Upper lobe of left lung (tissue), 6 donors: ENCODE results near the gene SBF2. TPM values are rescaled to one million over a fixed set of nuclear protein-coding genes. Genes with fewer than 3 reads are reported as not detected.

Experiments
- ATAC-seq, 2 donors: fragments of 200-7000 bp; cut with Tn5 transposase; one replicate each; pipeline ENCODE4 v1.9.1; 2022; ENCODE audit warnings: mild to moderate bottlenecking in 2 of 2, moderate library complexity in 2 of 2; ENCODE audit not compliant: low FRiP score in 2 of 2
- DNase-seq, 2 donors: peaks; one replicate each; pipeline ENCODE4 v3.0.0-alpha.2; 2019 to 2020
- H3K27ac ChIP-seq, 4 donors: fragments of 200-600 bp; sonication (generic); one replicate each; pipeline ENCODE4 v1.5.1; 2016 to 2019
- H3K27me3 ChIP-seq, 4 donors: fragments of 200-600 bp; sonication (generic); one replicate each; pipeline ENCODE4 v1.5.1; 2017 to 2019
- H3K36me3 ChIP-seq, 4 donors: fragments of 200-600 bp; sonication (generic); one replicate each; pipeline ENCODE4 v1.5.1; 2016 to 2019
- H3K4me1 ChIP-seq, 4 donors: fragments of 200-600 bp; sonication (generic); one replicate each; pipeline ENCODE4 v1.5.1; 2018 to 2019
- H3K4me3 ChIP-seq, 4 donors: fragments of 200-600 bp; sonication (generic); one replicate each; pipeline ENCODE4 v1.5.1; 2017 to 2019; ENCODE audit warnings: mild to moderate bottlenecking in 2 of 4, moderate library complexity in 1 of 4
- H3K9me3 ChIP-seq, 4 donors: fragments of 200-600 bp; sonication (generic); one replicate each; pipeline ENCODE4 v1.5.1; 2018 to 2019
- EP300 ChIP-seq, 4 donors: sonication (generic); formaldehyde crosslinking; IDR thresholded peaks; one replicate each; pipeline ENCODE4 v1.5.1; 2017; ENCODE audit warnings: antibody characterized with exemption in 4 of 4, control low read depth in 2 of 4
- POLR2A ChIP-seq, 4 donors: fragments of 450-650 bp; IDR thresholded peaks; one replicate each; pipeline ENCODE4 v1.5.1; 2016 to 2017; ENCODE audit warnings: antibody characterized with exemption in 4 of 4, mild to moderate bottlenecking in 2 of 4
- POLR2AphosphoS5 ChIP-seq, 2 donors: sonication (generic); formaldehyde crosslinking; IDR thresholded peaks; one replicate each; pipeline ENCODE4 v1.5.1; 2017; ENCODE audit warnings: antibody characterized with exemption in 2 of 2
- WGBS, 2 donors: methylation state at CpG; one replicate each; pipeline ENCODE4 v1.1.5; 2017 to 2018; 5-methylcytosine and 5-hydroxymethylcytosine counted together
- total RNA-seq, 6 donors: library from RNA; depleted of rRNA in 4 of 6; stranded (reverse); fragments of >200 nt in 4 of 6; gene quantifications; one replicate each; pipeline versions ENCODE4 v1.1.0 to v1.2.1, GENCODE V29; 2016 to 2021
- TF ChIP-seq, protein P1 (sequence below), 6 experiments: fragments of 450-650 bp in 4 of 6; fragments of 200-600 bp in 2 of 6; sonication (generic) in 2 of 6; IDR thresholded peaks; one replicate each; pipeline ENCODE4 v1.5.1; 2016 to 2019; ENCODE audit warnings: antibody characterized with exemption in 6 of 6
- donor health status: DM: no; HTN: no; CAD: no; lungs with moderate emphysema.
- donor health status: DM: no; HTN: yes; CAD: no; lungs with severe emphysema.

SBF2 gene
- total RNA-seq, 6 donors from 2014 or later, result 22.2 to 54.5 (median 41.2) TPM

DNA sequence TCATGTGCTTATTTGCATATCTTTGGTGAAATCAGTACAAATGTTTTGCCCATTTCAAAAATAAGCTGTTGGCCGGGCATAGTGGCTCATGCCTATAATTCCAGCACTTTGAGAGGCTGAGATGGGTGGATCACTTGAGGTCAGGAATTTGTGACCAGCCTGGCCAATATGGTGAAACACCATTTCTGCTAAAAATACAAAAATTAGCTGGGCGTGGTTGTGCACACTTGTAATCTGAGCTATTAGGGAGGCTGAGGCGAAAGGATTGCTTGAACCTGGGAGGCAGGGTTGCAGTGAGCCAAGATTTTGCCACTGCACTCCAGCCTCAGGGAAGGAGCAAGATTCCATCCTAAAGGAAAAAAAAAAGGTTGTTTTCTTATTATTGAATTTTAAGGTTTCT is 494.1 kb downstream of the SBF2 start:
- no peaks in the 10 kb centered on the region for H3K4me1 ChIP-seq
- no peaks in the 10 kb centered on the region for H3K27me3 ChIP-seq
- TF ChIP-seq POLR2A (IDR thresholded peaks at IDR 0.05) (no peak), POLR2AphosphoS5 (IDR thresholded peaks at IDR 0.05) (no peak), EP300 (IDR thresholded peaks at IDR 0.05) (no peak)
- TF ChIP-seq, protein P1, sequence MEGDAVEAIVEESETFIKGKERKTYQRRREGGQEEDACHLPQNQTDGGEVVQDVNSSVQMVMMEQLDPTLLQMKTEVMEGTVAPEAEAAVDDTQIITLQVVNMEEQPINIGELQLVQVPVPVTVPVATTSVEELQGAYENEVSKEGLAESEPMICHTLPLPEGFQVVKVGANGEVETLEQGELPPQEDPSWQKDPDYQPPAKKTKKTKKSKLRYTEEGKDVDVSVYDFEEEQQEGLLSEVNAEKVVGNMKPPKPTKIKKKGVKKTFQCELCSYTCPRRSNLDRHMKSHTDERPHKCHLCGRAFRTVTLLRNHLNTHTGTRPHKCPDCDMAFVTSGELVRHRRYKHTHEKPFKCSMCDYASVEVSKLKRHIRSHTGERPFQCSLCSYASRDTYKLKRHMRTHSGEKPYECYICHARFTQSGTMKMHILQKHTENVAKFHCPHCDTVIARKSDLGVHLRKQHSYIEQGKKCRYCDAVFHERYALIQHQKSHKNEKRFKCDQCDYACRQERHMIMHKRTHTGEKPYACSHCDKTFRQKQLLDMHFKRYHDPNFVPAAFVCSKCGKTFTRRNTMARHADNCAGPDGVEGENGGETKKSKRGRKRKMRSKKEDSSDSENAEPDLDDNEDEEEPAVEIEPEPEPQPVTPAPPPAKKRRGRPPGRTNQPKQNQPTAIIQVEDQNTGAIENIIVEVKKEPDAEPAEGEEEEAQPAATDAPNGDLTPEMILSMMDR (IDR thresholded peaks at IDR 0.05), result no peak
- no peaks in the 10 kb centered on the region for H3K9me3 ChIP-seq
- H3K4me3 ChIP-seq, result no peak overlapping the region
- 80 to 84% methylated on average over 3 of the region's 3 CpGs for WGBS, 2 donors
- no peak overlapping the region for H3K27ac ChIP-seq
- DNase-seq (no peak), ATAC-seq (no peak)
- H3K36me3 ChIP-seq, result peaks cover 0 to 5% (median 0%) of the 10 kb centered on the region in 4 donors

DNA sequence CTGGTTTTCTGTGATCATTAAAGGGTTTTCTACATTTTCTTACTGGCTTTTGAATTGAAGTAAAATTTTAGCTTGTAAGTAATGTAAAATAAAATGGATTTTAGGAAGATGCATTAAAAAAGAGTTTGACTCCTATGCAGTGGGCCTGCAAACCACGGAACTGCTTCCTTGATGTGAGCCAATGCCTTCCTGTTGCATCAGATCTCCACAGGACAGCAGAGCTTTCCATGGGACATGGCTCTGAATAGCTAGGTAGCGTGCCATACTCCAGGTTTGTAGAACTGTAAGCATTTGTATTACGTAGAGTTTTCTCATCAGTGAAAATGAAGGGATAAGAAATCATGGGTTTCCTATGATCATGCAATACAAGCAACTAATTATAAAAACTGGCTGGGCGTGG is 496.7 kb downstream of the SBF2 start:
- Histone ChIP-seq H3K4me3 (no peak overlapping the region), H3K36me3 (peaks cover 0 to 10% (median 0%) of the 10 kb centered on the region in 4 donors), H3K27me3 (no peaks in the 10 kb centered on the region), H3K9me3 (no peaks in the 10 kb centered on the region), H3K4me1 (no peaks in the 10 kb centered on the region), H3K27ac (no peak overlapping the region)
- no peak for DNase-seq
- 84 to 94% methylated on average over 4 of the region's 4 CpGs for WGBS, 2 donors
- TF ChIP-seq POLR2AphosphoS5 (IDR thresholded peaks at IDR 0.05), result no peak
- TF ChIP-seq POLR2A (IDR thresholded peaks at IDR 0.05), result no peak
- TF ChIP-seq EP300 (IDR thresholded peaks at IDR 0.05), result no peak
- TF ChIP-seq, protein P1 (IDR thresholded peaks at IDR 0.05), result no peak
- ATAC-seq, result no peak

DNA sequence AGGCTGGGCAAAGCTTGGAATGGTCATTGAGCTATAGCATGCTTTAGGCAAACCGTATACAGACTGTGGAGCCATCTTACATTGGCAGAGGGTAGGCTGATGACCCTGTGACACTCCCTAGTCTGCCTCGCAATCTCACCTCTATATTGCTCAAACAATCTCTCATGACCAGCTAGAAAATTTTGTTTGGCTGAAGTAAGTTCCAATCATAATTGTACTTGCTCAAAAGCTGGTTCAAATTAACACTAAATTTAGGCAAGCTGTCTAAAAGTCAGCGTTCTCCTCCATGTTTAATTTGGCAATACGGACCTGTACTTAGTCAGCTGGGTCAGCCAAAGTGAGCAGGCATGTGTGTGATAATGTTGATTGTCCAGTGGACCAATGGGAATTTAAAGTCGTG is 497.2 kb downstream of the SBF2 start:
- no peak for ATAC-seq
- TF ChIP-seq, protein P1 (IDR thresholded peaks at IDR 0.05), result no peak
- TF ChIP-seq EP300 (IDR thresholded peaks at IDR 0.05), result no peak
- no peak for TF ChIP-seq POLR2AphosphoS5 (IDR thresholded peaks at IDR 0.05)
- TF ChIP-seq POLR2A (IDR thresholded peaks at IDR 0.05), result no peak
- 90 to 92% methylated on average over 5 of the region's 5 CpGs for WGBS, 2 donors

DNA sequence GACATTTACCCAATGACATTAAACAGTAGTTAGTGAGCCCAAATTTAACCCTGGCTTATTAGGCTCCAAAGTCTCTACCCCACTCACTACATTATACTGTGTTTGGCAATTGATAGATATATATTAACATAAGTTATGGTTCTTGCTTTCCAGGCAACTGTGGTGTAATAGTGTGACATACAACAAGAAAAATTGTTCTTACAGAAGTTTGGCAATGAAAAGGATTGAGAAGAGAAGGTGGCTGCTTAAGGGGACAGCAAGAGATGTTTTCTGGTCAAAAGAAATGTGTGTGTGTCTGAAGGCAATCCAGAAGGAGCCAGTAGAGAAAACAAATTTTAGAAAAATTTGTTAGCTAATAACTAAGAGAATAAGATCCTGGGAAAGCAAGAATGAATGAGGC is 497.8 kb downstream of the SBF2 start:
- Histone ChIP-seq H3K9me3 (no peaks in the 10 kb centered on the region), H3K4me3 (no peak overlapping the region), H3K27ac (no peak overlapping the region), H3K4me1 (no peaks in the 10 kb centered on the region), H3K36me3 (peaks cover 0 to 15% (median 0%) of the 10 kb centered on the region in 4 donors), H3K27me3 (no peaks in the 10 kb centered on the region)
- TF ChIP-seq, protein P1 (IDR thresholded peaks at IDR 0.05), result no peak
- no peak for ATAC-seq
- no peak for DNase-seq

More for the DNA sequence above, 497.2 kb downstream of the SBF2 start:
- no peak overlapping the region for H3K27ac ChIP-seq
- no peak for DNase-seq
- H3K27me3 ChIP-seq, result no peaks in the 10 kb centered on the region
- H3K36me3 ChIP-seq, result peaks cover 0 to 15% (median 0%) of the 10 kb centered on the region in 4 donors
- H3K9me3 ChIP-seq, result no peaks in the 10 kb centered on the region
- no peaks in the 10 kb centered on the region for H3K4me1 ChIP-seq
- H3K4me3 ChIP-seq, result no peak overlapping the region

DNA sequence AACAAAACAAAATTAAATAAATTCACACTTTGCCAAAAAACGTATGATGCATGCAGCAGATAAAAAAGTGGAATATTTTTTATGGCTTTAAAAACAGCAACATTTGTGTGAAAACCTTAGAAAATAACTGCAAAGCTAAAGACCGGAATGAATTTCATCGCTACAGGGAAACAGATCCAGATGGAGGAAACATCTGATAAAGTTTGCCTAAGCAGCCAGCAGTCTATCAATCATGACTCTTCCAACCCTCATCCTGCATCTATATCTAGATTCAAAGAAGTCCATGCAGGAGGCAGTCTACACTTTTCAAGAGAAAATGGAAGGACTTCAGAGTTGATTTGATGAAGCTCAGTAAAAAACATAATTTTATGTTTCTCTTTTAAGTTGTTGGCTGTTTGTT is 503.3 kb downstream of the SBF2 start:
- H3K9me3 ChIP-seq, result no peaks in the 10 kb centered on the region
- ATAC-seq, result no peak
- no peak overlapping the region for H3K27ac ChIP-seq
- no peaks in the 10 kb centered on the region for H3K4me1 ChIP-seq
- TF ChIP-seq, protein P1 (IDR thresholded peaks at IDR 0.05), result no peak
- TF ChIP-seq EP300 (IDR thresholded peaks at IDR 0.05) (no peak), POLR2AphosphoS5 (IDR thresholded peaks at IDR 0.05) (no peak), POLR2A (IDR thresholded peaks at IDR 0.05) (no peak)
- no peaks in the 10 kb centered on the region for H3K27me3 ChIP-seq
- WGBS, 2 donors, result 79 to 81% methylated on average over 3 of the region's 3 CpGs
- peaks cover 0 to 45% (median 6%) of the 10 kb centered on the region in 4 donors for H3K36me3 ChIP-seq
- DNase-seq, result no peak
- H3K4me3 ChIP-seq, result no peak overlapping the region
